HCT116 (cell line): ENCODE measurements around the gene GHR.

ENCODE experiments used
- EZH2phosphoT487 ChIP-seq: fragments of 200-600 bp; IDR thresholded peaks from 2 replicates; pipeline ENCODE4 v1.6.1; 2018; ENCODE audit warnings: antibody characterized with exemption, borderline replicate concordance
- POLR2A ChIP-seq: IDR thresholded peaks from 2 replicates; pipeline ENCODE4 v1.7.0; 2011; ENCODE audit warnings: borderline replicate concordance; ENCODE audit not compliant: insufficient read depth, insufficient read length; ENCODE audit errors: extremely low read depth
- POLR2AphosphoS5 ChIP-seq: IDR thresholded peaks from 2 replicates; pipeline ENCODE4 v1.6.1; 2011; ENCODE audit warnings: mild to moderate bottlenecking, low read depth, low read length, moderate library complexity
- TF ChIP-seq, protein P1 (sequence below), 3 experiments: fragments of 200-600 bp in 1 of 3; sonication (generic) in 1 of 3; IDR thresholded peaks in 2 of 3; conservative IDR thresholded peaks in 1 of 3; 2 replicates each; pipeline ENCODE4 v1.5.1; 2012 to 2017; ENCODE audit warnings: low read depth in 2 of 3, low read length in 2 of 3, antibody characterized with exemption in 1 of 3, borderline replicate concordance in 1 of 3, control low read depth in 1 of 3, mild to moderate bottlenecking in 1 of 3, mixed read lengths in 1 of 3, mixed run types in 1 of 3, moderate library complexity in 1 of 3; ENCODE audit not compliant: insufficient read depth in 1 of 3
- TF ChIP-seq, protein P2 (sequence below): IDR thresholded peaks from 2 replicates; pipeline ENCODE4 v1.6.1; 2012; ENCODE audit warnings: low read depth

DNA sequence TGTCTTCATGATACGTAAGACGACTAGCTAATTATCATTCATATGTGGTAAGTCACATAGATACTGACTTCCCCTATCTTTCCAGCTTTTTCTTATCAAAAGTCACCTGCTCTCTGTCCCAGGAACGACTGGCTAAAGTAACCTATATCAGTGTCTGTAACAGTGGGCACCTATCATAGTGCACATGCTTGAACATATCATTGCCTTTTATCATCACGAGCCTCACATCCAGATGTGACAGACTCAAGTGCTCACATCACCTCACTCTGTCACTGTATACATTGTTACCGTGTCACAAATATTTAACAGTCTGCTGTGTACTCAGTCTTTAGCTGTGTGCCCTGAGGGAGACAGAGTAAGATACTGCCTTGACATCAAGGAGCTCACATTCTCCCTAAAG, 208.0 kb downstream of the GHR start:
- TF ChIP-seq, protein P1, sequence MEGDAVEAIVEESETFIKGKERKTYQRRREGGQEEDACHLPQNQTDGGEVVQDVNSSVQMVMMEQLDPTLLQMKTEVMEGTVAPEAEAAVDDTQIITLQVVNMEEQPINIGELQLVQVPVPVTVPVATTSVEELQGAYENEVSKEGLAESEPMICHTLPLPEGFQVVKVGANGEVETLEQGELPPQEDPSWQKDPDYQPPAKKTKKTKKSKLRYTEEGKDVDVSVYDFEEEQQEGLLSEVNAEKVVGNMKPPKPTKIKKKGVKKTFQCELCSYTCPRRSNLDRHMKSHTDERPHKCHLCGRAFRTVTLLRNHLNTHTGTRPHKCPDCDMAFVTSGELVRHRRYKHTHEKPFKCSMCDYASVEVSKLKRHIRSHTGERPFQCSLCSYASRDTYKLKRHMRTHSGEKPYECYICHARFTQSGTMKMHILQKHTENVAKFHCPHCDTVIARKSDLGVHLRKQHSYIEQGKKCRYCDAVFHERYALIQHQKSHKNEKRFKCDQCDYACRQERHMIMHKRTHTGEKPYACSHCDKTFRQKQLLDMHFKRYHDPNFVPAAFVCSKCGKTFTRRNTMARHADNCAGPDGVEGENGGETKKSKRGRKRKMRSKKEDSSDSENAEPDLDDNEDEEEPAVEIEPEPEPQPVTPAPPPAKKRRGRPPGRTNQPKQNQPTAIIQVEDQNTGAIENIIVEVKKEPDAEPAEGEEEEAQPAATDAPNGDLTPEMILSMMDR (IDR thresholded peaks at IDR 0.05 in 2 of 3, conservative IDR thresholded peaks at IDR 0.05 in 1 of 3; ENCODE audit: borderline replicate concordance in 1 of 3, insufficient read depth in 1 of 3, low read depth in 2 of 3, low read length in 2 of 3) = no peak
- TF ChIP-seq POLR2A (no peak), POLR2AphosphoS5 (no peak), EZH2phosphoT487 (no peak)
- TF ChIP-seq, protein P2, sequence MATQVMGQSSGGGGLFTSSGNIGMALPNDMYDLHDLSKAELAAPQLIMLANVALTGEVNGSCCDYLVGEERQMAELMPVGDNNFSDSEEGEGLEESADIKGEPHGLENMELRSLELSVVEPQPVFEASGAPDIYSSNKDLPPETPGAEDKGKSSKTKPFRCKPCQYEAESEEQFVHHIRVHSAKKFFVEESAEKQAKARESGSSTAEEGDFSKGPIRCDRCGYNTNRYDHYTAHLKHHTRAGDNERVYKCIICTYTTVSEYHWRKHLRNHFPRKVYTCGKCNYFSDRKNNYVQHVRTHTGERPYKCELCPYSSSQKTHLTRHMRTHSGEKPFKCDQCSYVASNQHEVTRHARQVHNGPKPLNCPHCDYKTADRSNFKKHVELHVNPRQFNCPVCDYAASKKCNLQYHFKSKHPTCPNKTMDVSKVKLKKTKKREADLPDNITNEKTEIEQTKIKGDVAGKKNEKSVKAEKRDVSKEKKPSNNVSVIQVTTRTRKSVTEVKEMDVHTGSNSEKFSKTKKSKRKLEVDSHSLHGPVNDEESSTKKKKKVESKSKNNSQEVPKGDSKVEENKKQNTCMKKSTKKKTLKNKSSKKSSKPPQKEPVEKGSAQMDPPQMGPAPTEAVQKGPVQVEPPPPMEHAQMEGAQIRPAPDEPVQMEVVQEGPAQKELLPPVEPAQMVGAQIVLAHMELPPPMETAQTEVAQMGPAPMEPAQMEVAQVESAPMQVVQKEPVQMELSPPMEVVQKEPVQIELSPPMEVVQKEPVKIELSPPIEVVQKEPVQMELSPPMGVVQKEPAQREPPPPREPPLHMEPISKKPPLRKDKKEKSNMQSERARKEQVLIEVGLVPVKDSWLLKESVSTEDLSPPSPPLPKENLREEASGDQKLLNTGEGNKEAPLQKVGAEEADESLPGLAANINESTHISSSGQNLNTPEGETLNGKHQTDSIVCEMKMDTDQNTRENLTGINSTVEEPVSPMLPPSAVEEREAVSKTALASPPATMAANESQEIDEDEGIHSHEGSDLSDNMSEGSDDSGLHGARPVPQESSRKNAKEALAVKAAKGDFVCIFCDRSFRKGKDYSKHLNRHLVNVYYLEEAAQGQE = no peak
